K562 (cell line): ENCODE data around the gene PTPN20.
"Not testable (repeated sequence)": the region's sequence is repeated elsewhere in the genome, so short reads cannot be mapped to it uniquely, and the experiment has no call there.

Experiments
- CREB1 ChIP-seq, 2 experiments: sonication (generic) in 1 of 2; formaldehyde crosslinking in 1 of 2; IDR thresholded peaks; 2 replicates each; pipeline versions ENCODE4 v1.6.1 to v1.8.0; 2012 to 2022; ENCODE audit warnings: inconsistent platforms in 1 of 2, mild to moderate bottlenecking in 1 of 2, missing genetic modification reagents in 1 of 2, moderate library complexity in 1 of 2
- CTCF ChIP-seq, 3 experiments: IDR thresholded peaks in 2 of 3; conservative IDR thresholded peaks in 1 of 3; 2 replicates each; pipeline ENCODE4 v1.5.1; 2011 to 2012; ENCODE audit warnings: low read length in 3 of 3, mild to moderate bottlenecking in 3 of 3, control low read depth in 2 of 3, improper control_type of control experiment in 1 of 3, inconsistent platforms in 1 of 3, low read depth in 1 of 3, mixed read lengths in 1 of 3, moderate library complexity in 1 of 3; ENCODE audit not compliant: insufficient read depth in 2 of 3
- DMBX1 ChIP-seq: fragments of 250-450 bp; sonication (Bioruptor Pico); IDR thresholded peaks from 2 replicates; pipeline ENCODE4 v1.8.0; 2022; ENCODE audit warnings: inconsistent platforms, mild to moderate bottlenecking, moderate library complexity, borderline replicate concordance
- HBP1 ChIP-seq: fragments of 450-650 bp; formaldehyde crosslinking; IDR thresholded peaks from 2 replicates; pipeline ENCODE4 v1.4.0; 2022; ENCODE audit warnings: missing genetic modification characterization
- ID3 ChIP-seq, 2 experiments: fragments of 250-450 bp in 1 of 2; fragments of 450-650 bp in 1 of 2; sonication (Bioruptor Pico) in 1 of 2; IDR thresholded peaks; 2 replicates each; pipeline versions ENCODE4 v1.6.1 to v1.8.0; 2016 to 2021; ENCODE audit warnings: mild to moderate bottlenecking in 2 of 2, moderate library complexity in 2 of 2, missing compliant biosample characterization in 1 of 2, missing genetic modification characterization in 1 of 2
- POLR2A ChIP-seq: fragments of 450-650 bp; conservative IDR thresholded peaks from 2 replicates; pipeline ENCODE4 v1.6.1; 2016
- SP1 ChIP-seq: sonication (generic); formaldehyde crosslinking; IDR thresholded peaks from 2 replicates; pipeline ENCODE4 v1.8.1; 2022; ENCODE audit warnings: mild to moderate bottlenecking, missing genetic modification reagents
- TAF1 ChIP-seq: IDR thresholded peaks from 2 replicates; pipeline ENCODE4 v1.6.1; 2011; ENCODE audit warnings: mild to moderate bottlenecking, low read length, moderate library complexity; ENCODE audit not compliant: insufficient read depth, control insufficient read depth, severe bottlenecking; ENCODE audit errors: extremely low read depth
- ZEB2 ChIP-seq: fragments of 450-650 bp; IDR thresholded peaks from 2 replicates; pipeline ENCODE4 v1.6.1; 2016
- ZSCAN32 ChIP-seq: fragments of 450-650 bp; formaldehyde crosslinking; IDR thresholded peaks from 2 replicates; pipeline ENCODE4 v1.4.0; 2020; ENCODE audit warnings: mild to moderate bottlenecking, moderate library complexity

GRCh38 chr10:46907185-46908117 is 3.8 kb upstream of the PTPN20 start:
- TF ChIP-seq DMBX1 (CRISPR knock-in tag); ID3 (CRISPR knock-in tag; IDR thresholded peaks at IDR 0.05); ID3 (tag; IDR thresholded peaks at IDR 0.05); SP1 (CRISPR knock-in tag); TAF1; HBP1 (CRISPR knock-in tag); ZSCAN32 (CRISPR knock-in tag); CTCF (IDR thresholded peaks at IDR 0.05 in 2 of 3, conservative IDR thresholded peaks at IDR 0.05 in 1 of 3; ENCODE audit: insufficient read depth in 2 of 3, low read depth in 1 of 3, low read length in 3 of 3); CREB1 (IDR thresholded peaks at IDR 0.05); CREB1 (CRISPR knock-in tag; IDR thresholded peaks at IDR 0.05); ZEB2; POLR2A: not testable (repeated sequence)
